Stimulated activated CD8-positive, alpha-beta memory T cell treated with anti-CD3 and anti-CD28 coated beads, Interleukin-2, amount 100 ng/mL, for 48 hours (primary cell): ENCODE measurements around the gene LMO7.

ENCODE experiments used
- DNase-seq, 2 donors: peaks; one replicate each; pipeline ENCODE4 v3.0.0-alpha.2; 2020; ENCODE audit warnings: low read depth in 2 of 2

Gene LMO7

GRCh38 chr13:75889427-75889826 lies 253.3 kb downstream of the LMO7 start:
- no peak for DNase-seq

GRCh38 chr13:75895168-75895567 lies 259.0 kb downstream of the LMO7 start:
- DNase-seq = no peak

GRCh38 chr13:75896271-75896670 lies 260.1 kb downstream of the LMO7 start:
- no peak for DNase-seq

GRCh38 chr13:75897386-75897785 lies 261.3 kb downstream of the LMO7 start:
- no peak for DNase-seq

- no peak for DNase-seq
These were observed 265.4 kb downstream of the LMO7 start for GRCh38 chr13:75901501-75901900.

GRCh38 chr13:75902166-75903104 lies 266.3 kb downstream of the LMO7 start:
- DNase-seq = no peak

- no peak for DNase-seq
These were observed 267.9 kb downstream of the LMO7 start for GRCh38 chr13:75904012-75904411.

GRCh38 chr13:75906315-75906714 lies 270.2 kb downstream of the LMO7 start:
- DNase-seq = no peak

GRCh38 chr13:75907044-75907443 lies 270.9 kb downstream of the LMO7 start:
- DNase-seq = no peak

GRCh38 chr13:75908141-75908540 lies 272.0 kb downstream of the LMO7 start:
- no peak for DNase-seq
